Measurements from ENCODE around the gene VWA3B. TPM values are rescaled to one million over a fixed set of nuclear protein-coding genes. Genes with fewer than 3 reads are reported as not detected.

VWA3B gene
- total RNA-seq, 4 donors from 2014 or later = 0.30 to 6.1 (median 2.5) TPM; not detected in 1

DNA sequence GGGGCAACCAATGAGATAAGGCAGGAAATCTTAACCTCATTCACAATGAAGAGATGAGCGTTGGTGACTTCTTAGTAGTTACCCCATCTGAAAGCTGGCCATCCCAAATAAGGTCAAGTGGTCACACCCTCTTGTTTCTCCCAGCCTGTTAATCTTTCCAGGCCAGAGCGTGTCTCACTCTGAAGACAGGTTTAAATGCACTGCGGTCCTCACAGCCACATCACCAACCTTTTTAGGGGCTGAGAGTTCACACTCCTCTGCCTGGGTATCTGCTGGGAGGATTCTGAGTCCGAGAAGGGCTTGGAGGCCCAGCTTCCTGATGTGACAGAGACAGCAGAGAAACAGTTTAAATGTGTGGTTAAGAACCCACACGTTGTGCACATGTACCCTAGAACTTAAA, 246.0 kb downstream of the VWA3B start:
- no peak for DNase-seq (ENCODE audit: low spot score in 2 of 2)
- H3K9me3 ChIP-seq = peaks cover 0 to 3% (median 2%) of the 10 kb centered on the region in 4 donors
- TF ChIP-seq EP300 (IDR thresholded peaks at IDR 0.05) (no peak), POLR2A (IDR thresholded peaks at IDR 0.05) (no peak)
- TF ChIP-seq, protein P1, sequence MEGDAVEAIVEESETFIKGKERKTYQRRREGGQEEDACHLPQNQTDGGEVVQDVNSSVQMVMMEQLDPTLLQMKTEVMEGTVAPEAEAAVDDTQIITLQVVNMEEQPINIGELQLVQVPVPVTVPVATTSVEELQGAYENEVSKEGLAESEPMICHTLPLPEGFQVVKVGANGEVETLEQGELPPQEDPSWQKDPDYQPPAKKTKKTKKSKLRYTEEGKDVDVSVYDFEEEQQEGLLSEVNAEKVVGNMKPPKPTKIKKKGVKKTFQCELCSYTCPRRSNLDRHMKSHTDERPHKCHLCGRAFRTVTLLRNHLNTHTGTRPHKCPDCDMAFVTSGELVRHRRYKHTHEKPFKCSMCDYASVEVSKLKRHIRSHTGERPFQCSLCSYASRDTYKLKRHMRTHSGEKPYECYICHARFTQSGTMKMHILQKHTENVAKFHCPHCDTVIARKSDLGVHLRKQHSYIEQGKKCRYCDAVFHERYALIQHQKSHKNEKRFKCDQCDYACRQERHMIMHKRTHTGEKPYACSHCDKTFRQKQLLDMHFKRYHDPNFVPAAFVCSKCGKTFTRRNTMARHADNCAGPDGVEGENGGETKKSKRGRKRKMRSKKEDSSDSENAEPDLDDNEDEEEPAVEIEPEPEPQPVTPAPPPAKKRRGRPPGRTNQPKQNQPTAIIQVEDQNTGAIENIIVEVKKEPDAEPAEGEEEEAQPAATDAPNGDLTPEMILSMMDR (IDR thresholded peaks at IDR 0.05) = no peak
- 71 to 72% methylated on average over 5 of the region's 5 CpGs for WGBS, 2 donors
- H3K36me3 ChIP-seq = no peaks in the 10 kb centered on the region
- no peak overlapping the region for H3K4me3 ChIP-seq
- no peaks in the 10 kb centered on the region for H3K27me3 ChIP-seq
- H3K27ac ChIP-seq = no peak overlapping the region
- H3K4me1 ChIP-seq = no peaks in the 10 kb centered on the region

DNA sequence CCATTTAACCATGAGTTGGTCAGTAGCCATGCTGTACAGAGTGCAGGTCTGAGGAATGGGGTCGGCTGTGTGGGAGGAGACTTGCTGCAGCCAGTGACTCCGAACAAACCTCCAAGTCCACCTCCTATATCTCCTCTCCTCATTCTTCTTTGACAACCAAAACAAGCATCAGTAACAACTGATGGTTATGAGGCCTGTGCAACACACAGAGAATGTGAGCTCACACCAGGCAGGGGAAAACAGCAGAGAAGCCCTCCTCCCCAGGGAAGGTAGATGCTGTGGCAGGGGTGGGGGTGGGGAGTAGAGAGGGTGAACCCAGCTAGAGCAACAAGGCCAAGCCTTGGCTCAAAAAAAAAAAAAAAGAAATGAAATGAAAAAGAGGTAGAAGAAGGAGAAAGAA, 247.0 kb downstream of the VWA3B start:
- TF ChIP-seq, protein P1 (IDR thresholded peaks at IDR 0.05) = no peak
- TF ChIP-seq EP300 (IDR thresholded peaks at IDR 0.05) (no peak), POLR2A (IDR thresholded peaks at IDR 0.05) (no peak)
- Histone ChIP-seq H3K4me3 (no peak overlapping the region), H3K36me3 (no peaks in the 10 kb centered on the region), H3K27ac (no peak overlapping the region), H3K27me3 (no peaks in the 10 kb centered on the region), H3K4me1 (no peaks in the 10 kb centered on the region), H3K9me3 (peaks cover 0 to 12% (median 4%) of the 10 kb centered on the region in 4 donors)
- WGBS, 2 donors = 60 to 61% methylated on average over 2 of the region's 2 CpGs
- DNase-seq (ENCODE audit: low spot score in 2 of 2) = no peak

DNA sequence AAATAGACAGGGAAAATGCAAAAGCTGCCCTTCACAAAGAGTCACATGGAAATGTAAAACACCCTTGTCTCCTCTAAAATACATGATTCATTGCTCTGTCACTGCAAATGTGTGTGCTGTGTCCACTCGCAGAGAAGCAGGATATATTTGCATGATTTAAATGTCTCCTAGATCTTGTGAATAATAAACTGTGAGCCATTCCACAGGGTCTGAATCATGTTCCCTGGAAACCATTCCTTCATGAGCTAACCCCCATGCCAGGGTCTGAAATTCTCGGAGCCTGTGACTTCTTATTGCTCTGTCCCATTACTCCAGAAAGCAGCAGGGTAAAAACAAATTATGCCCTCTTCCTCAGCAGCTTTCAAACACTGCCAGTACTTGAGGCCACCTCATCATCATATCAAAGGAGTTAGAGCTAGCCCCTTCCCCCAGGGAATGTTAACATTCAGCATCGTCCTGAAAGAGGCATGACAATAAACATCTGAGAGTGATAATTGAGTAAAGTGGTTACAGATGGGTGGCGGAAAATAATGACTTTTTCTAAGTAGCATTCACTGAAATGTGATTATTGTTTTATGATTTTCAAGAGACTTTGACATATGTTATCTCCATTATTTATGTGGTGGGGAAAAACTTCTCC, 247.6 kb downstream of the VWA3B start:
- TF ChIP-seq POLR2A (IDR thresholded peaks at IDR 0.05) (no peak), EP300 (IDR thresholded peaks at IDR 0.05) (no peak)
- TF ChIP-seq, protein P1 (IDR thresholded peaks at IDR 0.05) = no peak
- DNase-seq (ENCODE audit: low spot score in 2 of 2) = no peak
- H3K36me3 ChIP-seq = no peaks in the 10 kb centered on the region
- no peak overlapping the region for H3K27ac ChIP-seq
- no peaks in the 10 kb centered on the region for H3K4me1 ChIP-seq
- peaks cover 0 to 12% (median 4%) of the 10 kb centered on the region in 4 donors for H3K9me3 ChIP-seq
- WGBS, 2 donors = 12 to 19% methylated on average over 4 of the region's 4 CpGs
- no peak overlapping the region for H3K4me3 ChIP-seq
- H3K27me3 ChIP-seq = no peaks in the 10 kb centered on the region

DNA sequence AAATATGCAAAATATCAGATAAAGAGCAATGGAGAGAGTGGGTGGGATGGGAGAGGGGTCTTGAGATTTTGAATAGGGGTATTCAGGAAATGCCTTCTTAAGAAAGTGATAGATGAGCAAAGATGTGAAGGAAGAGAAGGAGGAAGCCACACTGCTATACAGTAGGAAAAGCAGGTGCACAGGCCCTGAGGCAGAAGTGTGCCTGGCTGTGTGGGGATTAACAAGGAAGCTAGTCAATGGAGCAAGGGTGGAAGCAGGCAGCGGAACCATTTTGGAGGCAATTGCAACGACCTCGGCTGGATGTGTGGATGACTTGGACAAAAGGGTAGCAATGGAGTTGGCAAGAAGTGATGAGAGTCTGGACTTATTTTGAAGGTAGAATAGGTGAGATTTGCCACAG, 248.3 kb downstream of the VWA3B start:
- no peak overlapping the region for H3K4me3 ChIP-seq
- 81% methylated on average over 3 of the region's 3 CpGs for WGBS, 2 donors
- H3K9me3 ChIP-seq = peaks cover 0 to 12% (median 4%) of the 10 kb centered on the region in 4 donors
- DNase-seq (ENCODE audit: low spot score in 2 of 2) = no peak
- no peaks in the 10 kb centered on the region for H3K27me3 ChIP-seq
- no peaks in the 10 kb centered on the region for H3K36me3 ChIP-seq
- no peak overlapping the region for H3K27ac ChIP-seq
- TF ChIP-seq, protein P1 (IDR thresholded peaks at IDR 0.05) = no peak
- no peak for TF ChIP-seq POLR2A (IDR thresholded peaks at IDR 0.05)
- no peak for TF ChIP-seq EP300 (IDR thresholded peaks at IDR 0.05)
- no peaks in the 10 kb centered on the region for H3K4me1 ChIP-seq

DNA sequence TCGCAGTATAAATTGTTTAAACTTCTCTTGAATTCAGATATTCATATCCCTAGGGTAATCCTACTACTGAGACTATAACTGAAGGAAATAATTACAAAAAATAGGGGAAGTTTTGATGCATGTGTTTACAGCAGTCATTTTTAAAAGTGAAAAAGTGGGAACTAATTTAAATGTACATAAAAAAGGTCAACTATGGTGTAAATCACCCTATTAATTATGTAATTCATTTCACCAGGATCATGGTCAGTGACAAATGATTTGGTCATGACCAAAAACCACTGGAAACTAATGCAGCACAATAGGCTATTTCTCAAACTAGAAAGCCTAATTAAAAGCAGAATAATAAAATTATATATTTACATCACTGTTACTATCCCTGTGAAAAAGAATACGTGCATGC, 254.3 kb downstream of the VWA3B start:
- H3K27me3 ChIP-seq = peaks cover 0 to 30% of the 10 kb centered on the region in 2 donors
- 86 to 87% methylated on average over 2 of the region's 2 CpGs for WGBS, 2 donors
- H3K4me3 ChIP-seq = no peak overlapping the region
- peaks cover 0 to 2% (median 0%) of the 10 kb centered on the region in 4 donors for H3K4me1 ChIP-seq
- no peak overlapping the region for H3K27ac ChIP-seq
- no peaks in the 10 kb centered on the region for H3K36me3 ChIP-seq
- DNase-seq (ENCODE audit: low spot score in 2 of 2) = no peak
- TF ChIP-seq POLR2A (IDR thresholded peaks at IDR 0.05) = no peak
- peaks cover 0 to 12% (median 4%) of the 10 kb centered on the region in 4 donors for H3K9me3 ChIP-seq

Measured in tibial nerve (tissue), 4 donors.